Stomach smooth muscle (tissue), 2 donors: ENCODE results near the gene MYH11.
A peak's percentile ranks its signal among the peaks of the same experiment; 100 is the strongest.
"Not testable (repeated sequence)": the region's sequence is repeated elsewhere in the genome, so short reads cannot be mapped to it uniquely, and the experiment has no call there.

Source experiments
- H3K27ac ChIP-seq: one replicate; pipeline ENCODE4 v1.7.0; 2013; ENCODE audit warnings: mild to moderate bottlenecking, low read length, inconsistent platforms
- H3K27me3 ChIP-seq, 2 donors: one replicate each; pipeline ENCODE4 v1.7.0; 2013; ENCODE audit warnings: low read length in 2 of 2; ENCODE audit not compliant: insufficient read depth in 2 of 2, control insufficient read depth in 1 of 2
- H3K36me3 ChIP-seq, 2 donors: one replicate each; pipeline ENCODE4 v1.7.0; 2013; ENCODE audit warnings: low read length in 2 of 2; ENCODE audit not compliant: control insufficient read depth in 2 of 2, insufficient read depth in 2 of 2
- H3K4me1 ChIP-seq: one replicate; pipeline ENCODE4 v1.7.0; 2013; ENCODE audit warnings: low read length; ENCODE audit not compliant: control insufficient read depth, insufficient read depth
- H3K4me3 ChIP-seq, 2 donors: one replicate each; pipeline ENCODE4 v1.7.0; 2013; ENCODE audit warnings: low read length in 2 of 2
- H3K9ac ChIP-seq, 2 donors: one replicate each; pipeline ENCODE4 v1.7.0; 2013; ENCODE audit warnings: low read length in 2 of 2, mild to moderate bottlenecking in 1 of 2
- H3K9me3 ChIP-seq, 2 donors: one replicate each; pipeline ENCODE4 v1.7.0; 2013; ENCODE audit warnings: low read length in 2 of 2; ENCODE audit not compliant: control insufficient read depth in 2 of 2
- donor health status: healthy.
- donor health status: Pancreatic carcinoma.

Gene MYH11

DNA sequence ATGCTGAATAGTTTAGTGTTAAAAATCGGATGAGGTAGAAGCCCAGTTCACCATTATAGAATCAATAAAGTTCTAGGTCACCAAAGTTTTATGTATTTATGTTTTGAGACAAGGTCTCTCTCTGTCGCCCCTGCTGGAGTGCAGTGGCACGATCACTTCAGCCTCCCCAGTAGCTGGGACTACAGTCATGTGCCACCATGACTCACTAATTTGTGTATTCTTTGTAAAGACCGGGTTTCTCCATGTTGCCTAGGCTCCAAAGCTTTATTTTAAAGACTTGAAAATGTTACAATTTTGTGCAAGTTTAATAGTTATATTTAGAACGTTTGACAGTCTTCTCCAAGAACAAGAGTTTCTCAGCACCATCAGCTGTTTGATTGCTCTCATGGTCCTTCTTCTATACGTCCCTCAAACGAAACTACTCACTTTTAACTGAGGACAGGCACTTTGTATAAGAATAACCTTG, 174.7 kb downstream of the MYH11 start:
- H3K4me3 ChIP-seq: no peak overlapping the region
- H3K36me3 ChIP-seq: peaks cover 25 to 40% of the 10 kb centered on the region in 2 donors
- no peaks in the 10 kb centered on the region for H3K27me3 ChIP-seq
- no peaks in the 10 kb centered on the region for H3K4me1 ChIP-seq
- no peak overlapping the region for H3K9ac ChIP-seq
- no peak overlapping the region for H3K27ac ChIP-seq
- no peaks in the 10 kb centered on the region for H3K9me3 ChIP-seq

DNA sequence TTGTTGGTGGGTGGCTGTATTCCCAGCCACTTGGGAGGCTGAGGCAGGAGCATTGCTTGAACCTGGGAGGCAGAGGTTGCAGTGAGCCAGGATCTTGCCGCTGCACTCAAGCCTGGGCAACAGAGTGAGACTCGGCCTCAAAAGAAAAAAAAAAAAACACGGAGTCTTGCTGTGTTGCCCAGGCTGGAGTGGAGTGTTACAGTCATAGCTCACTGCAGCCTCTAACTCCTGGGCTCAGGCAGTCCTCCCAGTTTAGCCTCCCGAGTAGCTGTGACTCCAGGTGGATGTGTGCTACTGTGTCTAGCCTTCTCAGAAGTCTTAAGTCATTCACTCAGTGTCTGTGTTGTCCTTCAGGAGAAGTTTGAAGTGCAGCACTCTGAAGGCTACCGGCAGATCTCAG, 179.4 kb downstream of the MYH11 start:
- Histone ChIP-seq H3K4me1 (peaks cover 3% of the 10 kb centered on the region), H3K36me3 (peaks cover 14 to 25% of the 10 kb centered on the region in 2 donors), H3K4me3 (no peak overlapping the region), H3K9ac (no peak overlapping the region), H3K27me3 (no peaks in the 10 kb centered on the region), H3K9me3 (no peaks in the 10 kb centered on the region), H3K27ac (no peak overlapping the region)

DNA sequence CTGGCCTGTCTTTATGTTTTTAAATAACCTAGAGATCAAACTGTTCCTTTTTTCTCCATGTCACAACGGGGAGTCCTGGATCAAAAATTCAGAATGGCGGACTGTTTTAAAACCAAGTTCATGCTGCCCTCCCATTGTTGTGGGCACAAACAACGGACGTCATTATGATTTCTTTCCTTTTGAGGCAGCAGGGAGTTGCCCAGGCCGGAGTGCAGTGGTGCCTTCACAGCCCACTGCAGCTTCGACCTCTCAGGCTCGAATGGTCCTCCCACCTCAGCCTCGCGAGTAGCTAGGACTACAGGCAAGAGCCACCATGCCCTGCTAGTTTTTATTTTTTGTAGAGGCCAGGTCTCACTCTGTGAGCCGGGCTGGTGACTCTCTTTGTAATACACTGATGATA, 180.3 kb downstream of the MYH11 start:
- Histone ChIP-seq H3K9ac (no peak overlapping the region), H3K27ac (no peak overlapping the region), H3K4me3 (no peak overlapping the region)

DNA sequence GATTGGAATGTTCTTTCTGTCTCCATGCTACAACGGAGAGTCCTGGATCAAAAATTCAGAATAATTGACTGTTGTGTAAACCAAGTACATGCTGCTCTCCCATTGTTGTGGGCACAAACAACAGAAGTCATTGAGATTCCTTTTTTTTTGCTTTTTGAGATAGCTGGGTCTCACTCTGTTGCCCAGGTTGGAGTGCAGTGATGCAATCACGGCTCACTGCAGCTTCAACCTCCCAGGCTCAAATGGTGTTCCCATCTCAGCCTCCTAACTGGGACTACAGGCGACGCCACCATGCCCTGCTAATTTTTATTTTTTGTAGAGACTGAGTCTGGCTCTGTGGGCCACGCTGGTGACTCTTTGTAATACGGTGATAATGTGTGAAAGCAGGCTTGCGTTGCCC, 182.3 kb downstream of the MYH11 start:
- Histone ChIP-seq H3K27ac (no peak overlapping the region), H3K4me3 (no peak overlapping the region), H3K9ac (no peak overlapping the region), H3K9me3 (no peaks in the 10 kb centered on the region), H3K27me3 (no peaks in the 10 kb centered on the region), H3K4me1 (peaks cover 3% of the 10 kb centered on the region), H3K36me3 (peaks cover 16 to 20% of the 10 kb centered on the region in 2 donors)

More for the DNA sequence above, 180.3 kb downstream of the MYH11 start:
- Histone ChIP-seq H3K27me3 (no peaks in the 10 kb centered on the region), H3K4me1 (peaks cover 3% of the 10 kb centered on the region), H3K36me3 (peaks cover 14 to 20% of the 10 kb centered on the region in 2 donors), H3K9me3 (no peaks in the 10 kb centered on the region)

DNA sequence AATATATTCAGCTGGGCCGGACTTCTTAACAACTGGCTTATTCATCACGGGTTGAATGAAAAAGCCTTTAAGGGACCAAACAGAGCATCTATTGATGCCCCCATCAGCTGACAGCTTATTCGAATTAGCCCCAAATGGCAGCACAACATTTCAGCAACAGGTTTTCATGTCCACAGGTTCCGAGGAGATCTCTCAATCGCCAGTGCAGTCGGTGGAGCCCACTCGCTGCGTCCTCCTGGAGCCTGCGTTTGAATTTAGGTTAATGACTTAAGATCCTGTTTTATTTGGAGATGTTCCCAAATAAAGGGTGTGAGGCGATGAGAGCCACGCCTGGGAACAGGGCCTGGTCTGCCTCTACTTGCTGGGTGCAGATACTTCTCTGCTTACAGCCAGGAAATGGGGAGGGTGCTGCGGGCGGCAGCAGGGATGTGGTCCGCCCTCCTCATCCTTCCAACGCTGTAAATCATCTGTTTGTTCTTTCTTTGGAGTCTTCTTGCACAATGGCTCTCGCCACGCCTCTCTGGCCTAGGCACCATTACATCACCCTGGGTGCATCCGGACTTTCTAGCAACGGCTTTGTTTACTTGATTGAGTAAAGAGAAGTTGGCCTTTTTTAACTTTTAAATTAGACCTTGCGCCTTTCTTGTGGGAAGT, 184.2 kb downstream of the MYH11 start:
- Histone ChIP-seq H3K27ac (peak overlapping the region; percentile 58), H3K9me3 (no peaks in the 10 kb centered on the region), H3K9ac (peak overlapping the region in 1 of 2 donors; percentile 22), H3K4me3 (no peak overlapping the region), H3K4me1 (peaks cover 3% of the 10 kb centered on the region), H3K27me3 (no peaks in the 10 kb centered on the region), H3K36me3 (peaks cover 14 to 17% of the 10 kb centered on the region in 2 donors)

DNA sequence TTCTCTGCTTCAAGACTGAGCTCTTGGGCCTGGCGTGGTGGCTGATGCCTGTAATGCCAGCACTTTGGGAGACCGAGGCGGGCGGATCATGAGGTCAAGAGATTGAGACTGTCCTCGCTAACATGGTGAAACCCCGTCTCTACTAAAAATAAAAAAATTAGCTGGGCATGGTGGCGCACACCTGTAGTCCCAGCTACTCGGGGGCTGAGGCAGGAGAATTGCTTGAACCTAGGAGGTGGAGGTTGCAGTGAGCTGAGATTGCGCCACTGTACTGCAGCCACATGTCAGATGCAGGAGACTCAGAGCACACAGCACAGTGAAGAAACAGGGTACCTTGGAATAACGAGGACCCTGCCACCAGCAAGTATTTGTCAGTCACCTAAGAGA, 184.7 kb downstream of the MYH11 start:
- Histone ChIP-seq H3K27ac (peak overlapping the region; percentile 58), H3K36me3 (peaks cover 16 to 17% of the 10 kb centered on the region in 2 donors), H3K9ac (peak overlapping the region in 1 of 2 donors; percentile 22)
- not testable (repeated sequence) for H3K4me1 ChIP-seq, H3K4me3 ChIP-seq, H3K27me3 ChIP-seq, H3K9me3 ChIP-seq

DNA sequence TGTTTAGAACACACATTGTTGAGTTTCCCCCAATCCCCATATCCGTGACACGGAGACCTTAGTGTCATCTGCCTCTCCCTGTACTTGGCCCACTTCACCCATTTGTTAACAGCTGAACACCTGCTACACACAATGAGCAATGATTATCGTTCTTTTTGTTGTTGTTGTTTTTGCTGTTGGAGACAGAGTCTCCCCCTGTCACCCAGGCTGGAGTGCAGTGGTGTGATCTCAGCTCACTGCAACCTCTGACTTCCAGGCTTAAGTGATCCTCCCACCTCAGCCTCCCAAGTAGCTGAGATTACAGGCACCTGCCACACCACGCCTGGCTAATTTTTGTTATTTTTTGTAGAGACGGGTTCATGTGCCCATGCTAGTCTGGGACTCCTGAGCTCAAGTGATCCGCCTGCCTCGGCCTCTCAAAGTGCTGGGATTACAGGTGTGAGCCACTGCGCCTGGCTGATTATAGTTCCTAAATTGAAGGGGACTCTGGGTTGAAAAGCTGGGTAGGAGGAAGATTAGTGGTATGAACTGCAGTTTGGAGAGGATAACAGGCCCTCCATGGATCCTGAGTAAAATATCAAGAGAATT, 185.2 kb downstream of the MYH11 start:
- Histone ChIP-seq H3K4me1 (peaks cover 3% of the 10 kb centered on the region), H3K4me3 (no peak overlapping the region), H3K27ac (peak overlapping the region; percentile 58), H3K9me3 (no peaks in the 10 kb centered on the region), H3K27me3 (no peaks in the 10 kb centered on the region), H3K9ac (no peak overlapping the region), H3K36me3 (peaks cover 20 to 22% of the 10 kb centered on the region in 2 donors)

DNA sequence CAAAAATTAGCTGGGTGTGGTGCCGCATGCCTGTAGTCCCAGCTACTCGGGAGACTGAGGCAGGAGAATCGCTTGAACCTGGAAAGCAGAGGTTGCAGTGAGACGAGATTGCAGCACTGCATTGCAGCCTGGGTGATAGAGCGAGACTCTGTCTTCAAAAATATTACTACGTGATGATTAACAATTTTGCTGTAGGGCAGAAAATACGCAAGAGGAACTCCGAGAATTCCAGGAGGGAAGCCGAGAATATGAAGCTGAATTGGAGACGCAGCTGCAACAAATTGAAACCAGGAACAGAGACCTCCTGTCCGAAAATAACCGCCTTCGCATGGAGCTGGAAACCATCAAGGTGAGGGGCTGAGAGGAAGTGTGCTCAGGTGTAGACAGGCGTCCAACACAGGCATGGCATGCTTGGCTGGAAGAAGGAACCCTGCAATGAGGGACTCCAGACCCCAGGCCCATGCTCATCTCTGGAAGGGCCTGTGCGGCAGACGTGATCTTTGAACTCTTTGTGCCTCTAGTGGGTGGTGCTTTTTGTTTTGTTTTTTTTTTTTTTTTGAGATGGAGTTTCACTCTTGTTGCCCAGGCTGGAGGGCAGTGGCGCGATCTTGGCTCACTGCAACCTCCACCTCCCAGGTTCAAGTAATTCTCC, 189.6 kb downstream of the MYH11 start:
- no peak overlapping the region for H3K4me3 ChIP-seq
- H3K9me3 ChIP-seq: no peaks in the 10 kb centered on the region
- peaks cover 30 to 37% of the 10 kb centered on the region in 2 donors for H3K36me3 ChIP-seq
- no peak overlapping the region for H3K27ac ChIP-seq
- no peaks in the 10 kb centered on the region for H3K4me1 ChIP-seq
- no peak overlapping the region for H3K9ac ChIP-seq
- no peaks in the 10 kb centered on the region for H3K27me3 ChIP-seq

DNA sequence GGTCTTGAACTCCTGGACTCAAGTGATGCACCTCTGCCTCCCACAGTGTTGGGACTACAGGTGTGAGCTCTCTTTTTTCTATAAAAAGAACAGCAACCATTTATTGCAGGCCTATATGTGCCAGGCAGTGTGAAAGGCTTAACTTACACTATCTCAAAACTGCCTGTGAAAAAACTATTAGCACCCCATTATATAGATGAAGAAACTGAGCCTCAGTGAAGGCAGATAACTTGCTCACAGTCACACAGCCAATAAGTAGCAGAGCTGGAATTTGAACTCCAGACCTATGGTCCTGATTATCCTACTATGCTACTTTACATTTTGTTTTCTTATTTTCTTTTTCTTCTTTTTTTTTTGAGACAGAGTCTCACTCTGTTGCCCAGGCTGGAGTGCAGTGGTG, 191.7 kb downstream of the MYH11 start:
- Histone ChIP-seq H3K4me3 (no peak overlapping the region), H3K27ac (no peak overlapping the region), H3K4me1 (no peaks in the 10 kb centered on the region), H3K36me3 (peaks cover 30 to 39% of the 10 kb centered on the region in 2 donors), H3K27me3 (no peaks in the 10 kb centered on the region), H3K9ac (no peak overlapping the region), H3K9me3 (no peaks in the 10 kb centered on the region)

DNA sequence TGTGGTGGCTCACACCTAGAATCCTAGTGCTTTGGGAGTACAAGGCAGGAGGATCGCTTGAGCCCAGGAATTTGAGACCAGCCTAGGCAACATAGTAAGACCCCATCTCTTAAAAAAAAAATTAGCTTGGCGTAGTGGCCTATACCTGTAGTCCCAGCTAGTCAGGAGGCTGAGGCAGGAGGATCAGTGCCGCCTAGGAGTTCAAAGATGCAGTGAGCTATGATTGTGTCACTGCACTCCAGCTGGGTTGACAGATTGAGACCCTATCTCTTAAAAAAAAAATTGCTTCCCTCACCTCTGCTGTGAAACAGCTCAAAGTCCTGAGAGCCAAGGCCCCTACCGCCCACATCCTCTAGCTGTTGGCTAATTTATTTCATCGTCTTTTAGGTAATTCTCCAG, 196.6 kb downstream of the MYH11 start:
- Histone ChIP-seq H3K27me3 (no peaks in the 10 kb centered on the region), H3K9ac (no peak overlapping the region), H3K36me3 (peaks cover 9 to 11% of the 10 kb centered on the region in 2 donors), H3K9me3 (no peaks in the 10 kb centered on the region), H3K4me3 (no peak overlapping the region), H3K27ac (no peak overlapping the region), H3K4me1 (no peaks in the 10 kb centered on the region)

DNA sequence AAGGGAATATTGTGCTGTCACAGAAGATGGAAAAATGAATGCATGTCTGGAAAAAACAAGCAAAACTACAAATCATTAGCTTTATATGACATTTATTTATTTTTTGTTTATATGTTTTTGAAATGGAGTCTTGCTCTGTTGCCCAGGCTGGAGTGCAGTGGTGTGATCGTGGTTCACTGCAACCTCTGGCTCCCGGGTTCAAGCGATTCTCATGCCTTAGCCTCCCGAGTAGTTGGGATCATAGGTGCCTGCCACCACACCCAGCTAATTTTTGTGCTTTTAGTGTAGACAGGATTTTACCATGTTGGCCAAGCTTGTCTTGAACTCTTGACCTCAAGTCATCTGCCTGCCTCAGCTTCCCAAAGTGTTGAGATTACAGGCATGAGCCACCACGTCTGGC, 198.3 kb downstream of the MYH11 start:
- Histone ChIP-seq H3K9me3 (no peaks in the 10 kb centered on the region), H3K4me1 (peaks cover 9% of the 10 kb centered on the region), H3K27ac (no peak overlapping the region), H3K9ac (no peak overlapping the region), H3K27me3 (no peaks in the 10 kb centered on the region), H3K36me3 (peaks cover 4 to 5% of the 10 kb centered on the region in 2 donors), H3K4me3 (no peak overlapping the region)
